Ectodermal cell (in vitro differentiated cells): Measurements from ENCODE around the gene HOMER1.
"Not testable (repeated sequence)": the region's sequence is repeated elsewhere in the genome, so short reads cannot be mapped to it uniquely, and the experiment has no call there.

Source experiments
- H3K27ac ChIP-seq: 2 replicates; pipeline ENCODE4 v1.7.0; 2013; ENCODE audit warnings: mild to moderate bottlenecking, low read depth, low read length; ENCODE audit not compliant: insufficient read depth, poor library complexity, severe bottlenecking
- H3K27me3 ChIP-seq: 2 replicates; pipeline ENCODE4 v1.7.0; 2013; ENCODE audit warnings: mild to moderate bottlenecking, low read length; ENCODE audit not compliant: insufficient read depth, control insufficient read depth, poor library complexity, severe bottlenecking
- H3K36me3 ChIP-seq: one replicate; pipeline ENCODE4 v1.7.0; 2013; ENCODE audit warnings: low read length; ENCODE audit not compliant: control insufficient read depth, insufficient read depth
- H3K4me1 ChIP-seq: one replicate; pipeline ENCODE4 v1.7.0; 2013; ENCODE audit warnings: low read length; ENCODE audit not compliant: control insufficient read depth, insufficient read depth
- H3K4me3 ChIP-seq: 2 replicates; pipeline ENCODE4 v1.7.0; 2013; ENCODE audit warnings: low read depth, low read length, control low read depth; ENCODE audit not compliant: insufficient read depth
- H3K9me3 ChIP-seq: 2 replicates; pipeline ENCODE4 v1.7.0; 2013; ENCODE audit warnings: mild to moderate bottlenecking, low read length, moderate library complexity; ENCODE audit not compliant: control insufficient read depth
- WGBS, 2 experiments: methylation state at CpG; one replicate each; pipeline ENCODE4 v1.1.7; 2013; ENCODE audit warnings: missing lambda C conversion rate in 2 of 2; 5-methylcytosine and 5-hydroxymethylcytosine counted together

HOMER1 gene

GRCh38 chr5:79399046-79399445 lies 114.9 kb downstream of the HOMER1 start:
- Histone ChIP-seq H3K36me3 (no peaks in the 10 kb centered on the region), H3K4me3 (no peak overlapping the region), H3K27ac (no peak overlapping the region), H3K27me3 (no peaks in the 10 kb centered on the region), H3K4me1 (no peaks in the 10 kb centered on the region), H3K9me3 (no peaks in the 10 kb centered on the region)
- 95 to 97% methylated on average over 1 of the region's 1 CpG for WGBS, 2 experiments

- Histone ChIP-seq H3K4me3 (no peak overlapping the region), H3K9me3 (no peaks in the 10 kb centered on the region), H3K27ac (no peak overlapping the region), H3K4me1 (no peaks in the 10 kb centered on the region), H3K36me3 (no peaks in the 10 kb centered on the region), H3K27me3 (no peaks in the 10 kb centered on the region)
- WGBS, 2 experiments, result 100% methylated on average over 1 of the region's 1 CpG; no CpG with 5 or more reads in 1 of the 2 experiments
Measured at GRCh38 chr5:79397080-79397479, 116.9 kb downstream of the HOMER1 start.

- no peaks in the 10 kb centered on the region for H3K4me1 ChIP-seq
- H3K4me3 ChIP-seq, result no peak overlapping the region
- no peak overlapping the region for H3K27ac ChIP-seq
- no peaks in the 10 kb centered on the region for H3K9me3 ChIP-seq
- H3K36me3 ChIP-seq, result no peaks in the 10 kb centered on the region
- no peaks in the 10 kb centered on the region for H3K27me3 ChIP-seq
Measured at GRCh38 chr5:79396265-79396664, 117.7 kb downstream of the HOMER1 start.

- Histone ChIP-seq H3K4me3 (no peak overlapping the region), H3K4me1 (no peaks in the 10 kb centered on the region), H3K36me3 (no peaks in the 10 kb centered on the region), H3K9me3 (no peaks in the 10 kb centered on the region), H3K27me3 (no peaks in the 10 kb centered on the region), H3K27ac (no peak overlapping the region)
- 70 to 84% methylated on average over 2 to 3 of the region's 3 CpGs for WGBS, 2 experiments
Measured at GRCh38 chr5:79395296-79395695, 118.6 kb downstream of the HOMER1 start.

- H3K27ac ChIP-seq, result no peak overlapping the region
- WGBS, 2 experiments, result 93% methylated on average over 2 of the region's 2 CpGs; no CpG with 5 or more reads in 1 of the 2 experiments
Measured at GRCh38 chr5:79392776-79393175, 121.2 kb downstream of the HOMER1 start.

DNA sequence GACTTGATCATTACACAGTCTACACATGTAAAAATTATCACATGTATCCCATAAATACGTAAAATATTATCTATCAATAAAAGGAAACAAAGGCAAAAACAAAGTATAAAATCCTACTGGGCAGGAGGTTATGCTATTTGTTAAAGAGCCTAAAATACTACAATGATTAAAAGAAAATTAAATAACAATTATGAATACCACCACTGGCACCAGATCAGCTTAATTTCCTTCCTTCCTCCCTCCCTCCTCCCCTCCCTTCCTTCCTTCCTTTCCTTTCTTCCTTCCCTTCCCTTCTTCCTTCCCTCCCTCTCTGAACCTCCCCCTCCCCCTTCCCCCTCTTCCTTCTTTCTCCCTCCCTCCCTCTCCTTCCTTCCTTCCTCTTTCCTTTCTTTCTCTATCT lies 127.3 kb downstream of the HOMER1 start:
- H3K4me1 ChIP-seq, result no peaks in the 10 kb centered on the region
- H3K36me3 ChIP-seq, result no peaks in the 10 kb centered on the region
- no peaks in the 10 kb centered on the region for H3K9me3 ChIP-seq
- H3K27me3 ChIP-seq, result no peaks in the 10 kb centered on the region
- H3K27ac ChIP-seq, result no peak overlapping the region
- WGBS, 2 experiments, result no CpG with 5 or more reads among the region's 1 CpG
- H3K4me3 ChIP-seq, result no peak overlapping the region

More at GRCh38 chr5:79392776-79393175, 121.2 kb downstream of the HOMER1 start:
- Histone ChIP-seq H3K4me1 (no peaks in the 10 kb centered on the region), H3K36me3 (no peaks in the 10 kb centered on the region), H3K27me3 (no peaks in the 10 kb centered on the region), H3K9me3 (no peaks in the 10 kb centered on the region), H3K4me3 (no peak overlapping the region)

GRCh38 chr5:79385126-79385525 lies 128.8 kb downstream of the HOMER1 start:
- not testable (repeated sequence) for H3K4me3 ChIP-seq, H3K27me3 ChIP-seq, H3K4me1 ChIP-seq, H3K9me3 ChIP-seq, H3K27ac ChIP-seq, H3K36me3 ChIP-seq

DNA sequence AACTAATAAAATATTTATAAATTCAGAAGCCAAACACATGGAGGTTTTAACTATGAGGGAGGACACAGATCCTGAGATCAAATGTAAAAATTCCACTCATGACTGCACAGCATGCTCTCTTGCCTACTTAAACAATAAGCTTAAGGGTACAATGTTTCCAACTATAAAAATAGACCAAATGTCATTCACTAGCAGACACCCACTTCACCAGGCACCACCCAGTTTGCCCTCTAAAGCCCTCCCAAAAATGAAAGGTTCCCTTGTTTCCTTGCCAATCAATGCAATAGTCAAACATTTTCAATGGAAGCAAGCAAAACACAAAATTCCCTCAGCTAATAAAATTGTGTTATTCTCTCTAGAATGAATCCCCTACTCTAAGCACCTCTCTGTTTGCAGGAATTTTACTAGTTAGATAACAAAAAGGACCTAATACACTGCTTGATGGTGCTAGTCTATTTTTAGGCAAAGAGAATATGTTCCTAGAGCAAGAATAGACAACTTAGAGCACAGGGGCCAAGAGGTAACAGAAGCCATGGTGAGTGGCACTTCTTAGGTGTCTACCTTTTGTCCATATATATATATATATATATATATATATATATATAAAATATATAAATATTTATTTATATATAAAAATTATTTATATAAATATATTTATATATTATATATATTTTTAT lies 135.3 kb downstream of the HOMER1 start:
- Histone ChIP-seq H3K27me3 (no peaks in the 10 kb centered on the region), H3K27ac (no peak overlapping the region), H3K4me1 (no peaks in the 10 kb centered on the region), H3K4me3 (no peak overlapping the region), H3K9me3 (no peaks in the 10 kb centered on the region), H3K36me3 (no peaks in the 10 kb centered on the region)

GRCh38 chr5:79357398-79357797 lies 156.5 kb downstream of the HOMER1 start:
- 80% methylated on average over 1 of the region's 1 CpG; no CpG with 5 or more reads in 1 of the 2 experiments for WGBS, 2 experiments
- H3K4me3 ChIP-seq, result no peak overlapping the region
- no peaks in the 10 kb centered on the region for H3K4me1 ChIP-seq
- no peak overlapping the region for H3K27ac ChIP-seq
- no peaks in the 10 kb centered on the region for H3K36me3 ChIP-seq
- H3K27me3 ChIP-seq, result no peaks in the 10 kb centered on the region
- H3K9me3 ChIP-seq, result no peaks in the 10 kb centered on the region

DNA sequence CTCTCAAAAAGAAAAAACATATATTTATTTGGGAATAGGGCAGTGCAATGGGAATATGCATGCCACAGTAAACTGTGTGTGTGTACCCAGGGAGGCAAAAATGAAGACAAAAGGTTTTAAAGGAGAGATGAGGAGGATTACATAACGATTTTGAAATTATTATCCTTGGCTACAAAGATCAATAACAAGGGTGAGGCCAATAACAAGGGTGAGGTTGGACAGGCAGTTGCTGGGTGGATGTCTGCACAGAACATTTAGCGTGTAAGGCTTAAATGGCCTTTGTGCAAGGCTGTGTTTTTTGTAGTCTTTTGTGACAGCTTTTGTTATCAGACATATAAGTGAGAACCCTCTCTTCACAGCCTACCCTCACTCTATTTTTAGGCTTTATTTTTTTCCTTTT lies 164.1 kb downstream of the HOMER1 start:
- H3K4me1 ChIP-seq, result no peaks in the 10 kb centered on the region
- H3K36me3 ChIP-seq, result no peaks in the 10 kb centered on the region
- no peaks in the 10 kb centered on the region for H3K9me3 ChIP-seq
- no peak overlapping the region for H3K27ac ChIP-seq
- 88 to 100% methylated on average over 2 of the region's 2 CpGs for WGBS, 2 experiments
- no peak overlapping the region for H3K4me3 ChIP-seq
- no peaks in the 10 kb centered on the region for H3K27me3 ChIP-seq

DNA sequence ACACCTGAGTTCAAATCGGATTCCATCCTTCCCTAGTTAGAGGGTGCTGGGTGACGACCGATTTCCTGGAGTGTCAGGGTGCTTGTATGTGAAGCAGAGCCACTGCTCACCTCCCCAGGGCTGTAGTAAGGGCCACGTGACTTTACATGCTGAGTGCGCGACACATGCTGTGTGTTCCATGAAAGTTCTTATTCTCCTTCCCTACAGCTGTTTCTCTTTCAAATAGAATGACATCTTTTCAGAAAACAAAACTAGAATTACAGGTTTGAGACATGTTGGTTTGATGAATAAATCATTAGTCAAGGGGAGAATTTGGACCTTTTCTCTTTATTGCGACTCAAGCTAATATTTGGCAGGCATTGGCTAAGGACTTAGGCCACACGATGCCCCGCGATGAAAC lies 164.9 kb downstream of the HOMER1 start:
- Histone ChIP-seq H3K4me3 (no peak overlapping the region), H3K4me1 (no peaks in the 10 kb centered on the region), H3K27ac (no peak overlapping the region), H3K9me3 (no peaks in the 10 kb centered on the region), H3K36me3 (no peaks in the 10 kb centered on the region), H3K27me3 (no peaks in the 10 kb centered on the region)
- 94 to 95% methylated on average over 10 of the region's 10 CpGs for WGBS, 2 experiments
